ENCODE measurements around the gene C6orf15. TPM values are rescaled to one million over a fixed set of nuclear protein-coding genes. Genes with fewer than 3 reads are reported as not detected.

Gene C6orf15
- total RNA-seq, 1 experiment from 2014 or later, result not detected

DNA sequence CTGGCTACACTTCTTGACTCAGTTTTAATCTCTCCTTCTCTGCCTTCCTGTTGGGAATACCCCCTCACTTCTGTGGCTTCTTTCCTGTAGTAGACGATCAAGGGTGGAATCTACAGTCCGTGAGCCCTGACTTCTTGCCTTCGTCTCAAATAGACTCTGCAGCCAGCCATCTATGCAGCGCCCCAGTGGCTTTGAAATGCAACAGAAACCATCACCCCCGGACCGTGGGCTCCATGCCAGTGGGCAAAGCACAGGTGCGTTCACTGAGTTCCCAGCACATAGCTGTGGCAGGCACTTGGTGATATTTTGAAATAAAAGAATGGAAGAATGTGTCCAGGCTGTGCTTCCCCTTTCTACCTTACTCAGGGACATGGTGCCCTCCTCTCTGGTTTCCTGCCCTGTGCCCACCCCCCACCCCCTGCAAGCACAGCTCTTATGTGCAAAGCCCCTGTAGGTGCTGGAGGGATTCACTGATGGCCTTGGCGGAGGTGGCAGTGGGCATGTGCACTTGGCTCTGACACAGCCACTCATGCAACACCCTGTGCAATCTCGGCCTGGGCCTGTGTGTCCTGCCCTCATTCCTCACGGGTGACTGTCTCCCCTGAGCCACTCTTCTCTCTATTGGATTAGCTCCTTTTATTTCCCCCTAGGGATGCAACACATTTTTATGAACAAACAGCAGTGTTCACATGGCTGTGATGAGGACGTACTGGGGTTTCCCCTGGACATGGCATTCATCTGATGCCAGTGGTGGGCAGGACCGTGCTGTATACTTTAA lies 13.4 kb upstream of the C6orf15 start:
- peak overlapping the region; percentile 70 for H3K4me2 ChIP-seq (ENCODE audit: low read length)
- TF ChIP-seq CBX3 (IDR thresholded peaks at IDR 0.05; ENCODE audit: low read depth) (no peak), RAD21 (IDR thresholded peaks at IDR 0.05; ENCODE audit: low read depth) (no peak), EZH2phosphoT487 (IDR thresholded peaks at IDR 0.05; ENCODE audit: borderline replicate concordance) (no peak), YY1 (IDR thresholded peaks at IDR 0.05; ENCODE audit: extremely low read depth, insufficient replicate concordance, low read depth, low read length) (no peak), ZFX (IDR thresholded peaks at IDR 0.05) (no peak), SP1 (IDR thresholded peaks at IDR 0.05; ENCODE audit: low read depth) (no peak), CEBPB (IDR thresholded peaks at IDR 0.05; ENCODE audit: low read depth) (no peak), SIN3A (IDR thresholded peaks at IDR 0.05; ENCODE audit: low read depth) (no peak), JUND (IDR thresholded peaks at IDR 0.05) (no peak), TCF7L2 (IDR thresholded peaks at IDR 0.05; ENCODE audit: borderline replicate concordance, extremely low read depth, insufficient read depth, insufficient read length) (no peak), FOSL1 (IDR thresholded peaks at IDR 0.05; ENCODE audit: low read depth) (no peak), SRF (IDR thresholded peaks at IDR 0.05; ENCODE audit: low read depth) (no peak)
- TF ChIP-seq, protein P1, sequence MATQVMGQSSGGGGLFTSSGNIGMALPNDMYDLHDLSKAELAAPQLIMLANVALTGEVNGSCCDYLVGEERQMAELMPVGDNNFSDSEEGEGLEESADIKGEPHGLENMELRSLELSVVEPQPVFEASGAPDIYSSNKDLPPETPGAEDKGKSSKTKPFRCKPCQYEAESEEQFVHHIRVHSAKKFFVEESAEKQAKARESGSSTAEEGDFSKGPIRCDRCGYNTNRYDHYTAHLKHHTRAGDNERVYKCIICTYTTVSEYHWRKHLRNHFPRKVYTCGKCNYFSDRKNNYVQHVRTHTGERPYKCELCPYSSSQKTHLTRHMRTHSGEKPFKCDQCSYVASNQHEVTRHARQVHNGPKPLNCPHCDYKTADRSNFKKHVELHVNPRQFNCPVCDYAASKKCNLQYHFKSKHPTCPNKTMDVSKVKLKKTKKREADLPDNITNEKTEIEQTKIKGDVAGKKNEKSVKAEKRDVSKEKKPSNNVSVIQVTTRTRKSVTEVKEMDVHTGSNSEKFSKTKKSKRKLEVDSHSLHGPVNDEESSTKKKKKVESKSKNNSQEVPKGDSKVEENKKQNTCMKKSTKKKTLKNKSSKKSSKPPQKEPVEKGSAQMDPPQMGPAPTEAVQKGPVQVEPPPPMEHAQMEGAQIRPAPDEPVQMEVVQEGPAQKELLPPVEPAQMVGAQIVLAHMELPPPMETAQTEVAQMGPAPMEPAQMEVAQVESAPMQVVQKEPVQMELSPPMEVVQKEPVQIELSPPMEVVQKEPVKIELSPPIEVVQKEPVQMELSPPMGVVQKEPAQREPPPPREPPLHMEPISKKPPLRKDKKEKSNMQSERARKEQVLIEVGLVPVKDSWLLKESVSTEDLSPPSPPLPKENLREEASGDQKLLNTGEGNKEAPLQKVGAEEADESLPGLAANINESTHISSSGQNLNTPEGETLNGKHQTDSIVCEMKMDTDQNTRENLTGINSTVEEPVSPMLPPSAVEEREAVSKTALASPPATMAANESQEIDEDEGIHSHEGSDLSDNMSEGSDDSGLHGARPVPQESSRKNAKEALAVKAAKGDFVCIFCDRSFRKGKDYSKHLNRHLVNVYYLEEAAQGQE (IDR thresholded peaks at IDR 0.05; ENCODE audit: low read depth), result no peak
- TF ChIP-seq, protein P2, sequence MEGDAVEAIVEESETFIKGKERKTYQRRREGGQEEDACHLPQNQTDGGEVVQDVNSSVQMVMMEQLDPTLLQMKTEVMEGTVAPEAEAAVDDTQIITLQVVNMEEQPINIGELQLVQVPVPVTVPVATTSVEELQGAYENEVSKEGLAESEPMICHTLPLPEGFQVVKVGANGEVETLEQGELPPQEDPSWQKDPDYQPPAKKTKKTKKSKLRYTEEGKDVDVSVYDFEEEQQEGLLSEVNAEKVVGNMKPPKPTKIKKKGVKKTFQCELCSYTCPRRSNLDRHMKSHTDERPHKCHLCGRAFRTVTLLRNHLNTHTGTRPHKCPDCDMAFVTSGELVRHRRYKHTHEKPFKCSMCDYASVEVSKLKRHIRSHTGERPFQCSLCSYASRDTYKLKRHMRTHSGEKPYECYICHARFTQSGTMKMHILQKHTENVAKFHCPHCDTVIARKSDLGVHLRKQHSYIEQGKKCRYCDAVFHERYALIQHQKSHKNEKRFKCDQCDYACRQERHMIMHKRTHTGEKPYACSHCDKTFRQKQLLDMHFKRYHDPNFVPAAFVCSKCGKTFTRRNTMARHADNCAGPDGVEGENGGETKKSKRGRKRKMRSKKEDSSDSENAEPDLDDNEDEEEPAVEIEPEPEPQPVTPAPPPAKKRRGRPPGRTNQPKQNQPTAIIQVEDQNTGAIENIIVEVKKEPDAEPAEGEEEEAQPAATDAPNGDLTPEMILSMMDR (IDR thresholded peaks at IDR 0.05 in 2 of 3, conservative IDR thresholded peaks at IDR 0.05 in 1 of 3; ENCODE audit: borderline replicate concordance in 1 of 3, insufficient read depth in 1 of 3, low read depth in 2 of 3, low read length in 2 of 3), result no peak
- TF ChIP-seq, protein P3, sequence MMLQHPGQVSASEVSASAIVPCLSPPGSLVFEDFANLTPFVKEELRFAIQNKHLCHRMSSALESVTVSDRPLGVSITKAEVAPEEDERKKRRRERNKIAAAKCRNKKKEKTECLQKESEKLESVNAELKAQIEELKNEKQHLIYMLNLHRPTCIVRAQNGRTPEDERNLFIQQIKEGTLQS (IDR thresholded peaks at IDR 0.05), result no peak
- TF ChIP-seq, protein P4, sequence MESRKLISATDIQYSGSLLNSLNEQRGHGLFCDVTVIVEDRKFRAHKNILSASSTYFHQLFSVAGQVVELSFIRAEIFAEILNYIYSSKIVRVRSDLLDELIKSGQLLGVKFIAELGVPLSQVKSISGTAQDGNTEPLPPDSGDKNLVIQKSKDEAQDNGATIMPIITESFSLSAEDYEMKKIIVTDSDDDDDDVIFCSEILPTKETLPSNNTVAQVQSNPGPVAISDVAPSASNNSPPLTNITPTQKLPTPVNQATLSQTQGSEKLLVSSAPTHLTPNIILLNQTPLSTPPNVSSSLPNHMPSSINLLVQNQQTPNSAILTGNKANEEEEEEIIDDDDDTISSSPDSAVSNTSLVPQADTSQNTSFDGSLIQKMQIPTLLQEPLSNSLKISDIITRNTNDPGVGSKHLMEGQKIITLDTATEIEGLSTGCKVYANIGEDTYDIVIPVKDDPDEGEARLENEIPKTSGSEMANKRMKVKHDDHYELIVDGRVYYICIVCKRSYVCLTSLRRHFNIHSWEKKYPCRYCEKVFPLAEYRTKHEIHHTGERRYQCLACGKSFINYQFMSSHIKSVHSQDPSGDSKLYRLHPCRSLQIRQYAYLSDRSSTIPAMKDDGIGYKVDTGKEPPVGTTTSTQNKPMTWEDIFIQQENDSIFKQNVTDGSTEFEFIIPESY (IDR thresholded peaks at IDR 0.05; ENCODE audit: extremely low read depth, insufficient replicate concordance, low read length), result no peak
- TF ChIP-seq, protein P5, sequence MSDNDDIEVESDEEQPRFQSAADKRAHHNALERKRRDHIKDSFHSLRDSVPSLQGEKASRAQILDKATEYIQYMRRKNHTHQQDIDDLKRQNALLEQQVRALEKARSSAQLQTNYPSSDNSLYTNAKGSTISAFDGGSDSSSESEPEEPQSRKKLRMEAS (IDR thresholded peaks at IDR 0.05), result no peak
- no peak overlapping the region for H3K27ac ChIP-seq (ENCODE audit: low read depth, low read length)
- ChIA-PET POLR2A (interaction anchor here (1.4 to 1.6 kb wide), 2 partner anchors 9 to 11 kb away, joined by 4 to 5 read pairs; partner anchors contain the start of gene PSORS1C1), RAD21 (ENCODE audit: low non-redundant PET in 1 of 2, low total read pairs in 2 of 2, uncharacterized antibody in 2 of 2, unreplicated experiment in 2 of 2) (interaction anchor here in 1 of 2 experiments (0.6 to 0.7 kb wide), 2 partner anchors 22 to 66 kb away, joined by 3 read pairs; no protein-coding TSS in a partner anchor), CTCF (interaction anchor here (1.1 to 1.3 kb wide), 3 partner anchors 11 to 241 kb away, joined by 3 read pairs; partner anchors contain the start of gene PSORS1C1)
- H3K9me3 ChIP-seq (ENCODE audit: control insufficient read depth in 1 of 2, insufficient read depth in 1 of 2, low read depth in 1 of 2, low read length in 2 of 2), result no peaks in the 10 kb centered on the region
- H3K4me1 ChIP-seq (ENCODE audit: control insufficient read depth in 1 of 2, insufficient read depth in 2 of 2, low read length in 2 of 2), result peaks cover 41 to 61% of the 10 kb centered on the region in 2 experiments
- intact Hi-C loops (cut with micrococcal nuclease), result no loop called here
- no peaks in the 10 kb centered on the region for H3K9me2 ChIP-seq (ENCODE audit: insufficient read depth)
- no peak overlapping the region for H2AFZ ChIP-seq (ENCODE audit: low read depth, low read length, poor library complexity, severe bottlenecking)
- H4K20me1 ChIP-seq (ENCODE audit: insufficient read depth), result no peaks in the 10 kb centered on the region
- ATAC-seq (no peak), DNase-seq (ENCODE audit: low read depth, low spot score) (no peak)
- H3K9ac ChIP-seq (ENCODE audit: low read length), result peak overlapping the region; percentile 40; the same call in 1 of the 2 replicates
- no peaks in the 10 kb centered on the region for H3K27me3 ChIP-seq (ENCODE audit: insufficient read depth, low read length)
- H3K79me2 ChIP-seq (ENCODE audit: insufficient read depth, low read length), result no peaks in the 10 kb centered on the region
- BruUV-seq (replicated peaks), result no TSS peak
- no peaks in the 10 kb centered on the region for H3K36me3 ChIP-seq (ENCODE audit: control insufficient read depth in 1 of 2, insufficient read depth in 2 of 2, low read length in 2 of 2)
- H3K4me3 ChIP-seq (replicated peaks in 1 of 2; ENCODE audit: low read depth in 1 of 2, low read length in 2 of 2), result 0 out of 4 replicates have a peak overlapping the region, but pooled peaks of 1 of the 2 experiments have one; percentile 23
